Central memory CD8-positive, alpha-beta T cell (primary cell): ENCODE measurements around the gene NPSR1.
"Not testable (repeated sequence)": the region's sequence is repeated elsewhere in the genome, so short reads cannot be mapped to it uniquely, and the experiment has no call there.

Experiments used
- ATAC-seq: fragments of 150-1000 bp; cut with Tn5 transposase; replicated peaks from 2 replicates; pipeline ENCODE4 v1.10.0; 2022; ENCODE audit warnings: mild to moderate bottlenecking, moderate FRiP score, moderate number of reproducible peaks; ENCODE audit not compliant: poor library complexity, severe bottlenecking; ENCODE audit errors: extremely low read depth
- DNase-seq, 2 donors: peaks; one replicate each; pipeline ENCODE4 v3.0.0; 2021; ENCODE audit warnings: low spot score in 2 of 2
- H3K27ac Mint-ChIP-seq: one replicate; pipeline ENCODE4 v1.8.0; 2022; ENCODE audit warnings: low read depth, mild to moderate bottlenecking, moderate library complexity, mixed read lengths
- H3K27me3 Mint-ChIP-seq: one replicate; pipeline ENCODE4 v1.8.0; 2022; ENCODE audit warnings: mixed read lengths
- H3K36me3 Mint-ChIP-seq: one replicate; pipeline ENCODE4 v1.8.0; 2022; ENCODE audit warnings: mild to moderate bottlenecking, moderate library complexity, mixed read lengths; ENCODE audit not compliant: insufficient read depth
- H3K4me1 Mint-ChIP-seq: one replicate; pipeline ENCODE4 v1.8.0; 2022; ENCODE audit warnings: mixed read lengths
- H3K4me3 Mint-ChIP-seq: one replicate; pipeline ENCODE4 v1.8.0; 2022; ENCODE audit warnings: mild to moderate bottlenecking, moderate library complexity, mixed read lengths
- H3K9me3 Mint-ChIP-seq: one replicate; pipeline ENCODE4 v1.8.0; 2022; ENCODE audit warnings: mixed read lengths

NPSR1 gene

GRCh38 chr7:34657632-34658268 is at the start of gene NPSR1:
NPSR1 (plus strand) TSS chr7:34658218; CDS start chr7:34658413, 195 bp downstream.
- Mint-ChIP-seq H3K4me1 (no peaks in the 10 kb centered on the region), H3K27ac (no peak within 1 kb of the TSS), H3K9me3 (peaks cover 11% of the 10 kb centered on the region), H3K36me3 (no peaks in the 10 kb centered on the region), H3K4me3 (no peak within 1 kb of the TSS), H3K27me3 (peaks cover 22% of the 10 kb centered on the region)
- ATAC-seq (no peak), DNase-seq (no peak)

GRCh38 chr7:34612661-34613060 is 45.4 kb upstream of the NPSR1 start:
- Mint-ChIP-seq H3K9me3 (peaks cover 14% of the 10 kb centered on the region), H3K36me3 (no peaks in the 10 kb centered on the region), H3K4me3 (no peak overlapping the region), H3K27ac (no peak overlapping the region), H3K27me3 (peaks cover 8% of the 10 kb centered on the region), H3K4me1 (no peaks in the 10 kb centered on the region)
- DNase-seq (no peak), ATAC-seq (no peak)

DNA sequence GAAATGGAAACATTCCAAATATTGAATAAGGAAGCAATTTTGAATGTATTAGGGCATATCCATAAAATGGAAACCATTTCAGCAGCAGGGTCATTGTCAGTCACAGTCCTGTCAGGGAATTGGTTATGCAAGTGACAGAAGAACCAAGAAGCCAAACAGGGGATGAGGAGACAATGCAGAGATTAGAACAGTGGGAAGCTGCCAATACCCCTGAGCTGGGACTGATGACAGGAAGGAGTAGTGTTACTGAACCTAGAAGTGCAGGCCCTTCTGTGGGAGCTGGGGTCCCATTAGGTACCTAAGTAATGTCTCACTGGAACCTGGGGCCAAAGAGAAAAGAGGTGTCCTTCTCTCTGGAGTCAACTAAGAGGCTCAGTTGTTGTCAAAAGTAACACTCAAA is 37.6 kb upstream of the NPSR1 start:
- no peaks in the 10 kb centered on the region for H3K36me3 Mint-ChIP-seq
- no peak overlapping the region for H3K4me3 Mint-ChIP-seq
- H3K27me3 Mint-ChIP-seq = no peaks in the 10 kb centered on the region
- ATAC-seq (no peak), DNase-seq (no peak)
- H3K9me3 Mint-ChIP-seq = peaks cover 6% of the 10 kb centered on the region
- H3K4me1 Mint-ChIP-seq = no peaks in the 10 kb centered on the region
- H3K27ac Mint-ChIP-seq = no peak overlapping the region

DNA sequence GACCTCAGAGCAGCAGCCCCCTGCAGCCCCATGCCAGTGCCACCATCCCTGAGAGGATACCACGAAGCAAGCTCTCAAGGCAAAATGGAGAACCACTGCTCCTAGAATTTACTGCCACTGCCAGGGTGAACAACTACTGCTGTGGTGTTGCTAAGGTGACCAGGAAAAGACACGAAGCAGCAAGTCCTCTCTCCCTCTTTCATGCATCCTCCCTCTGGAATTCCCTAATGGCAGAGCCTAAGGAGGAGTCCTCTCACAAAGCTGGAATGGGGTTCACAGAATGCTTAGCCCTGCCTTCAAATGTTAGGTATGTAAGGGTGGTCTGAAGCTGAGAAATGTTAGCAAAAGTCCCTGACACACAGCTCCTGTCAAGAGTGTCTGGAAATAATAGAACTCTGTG is 35.8 kb upstream of the NPSR1 start:
- Mint-ChIP-seq H3K9me3 (peaks cover 6% of the 10 kb centered on the region), H3K36me3 (no peaks in the 10 kb centered on the region)
- no peak for DNase-seq

DNA sequence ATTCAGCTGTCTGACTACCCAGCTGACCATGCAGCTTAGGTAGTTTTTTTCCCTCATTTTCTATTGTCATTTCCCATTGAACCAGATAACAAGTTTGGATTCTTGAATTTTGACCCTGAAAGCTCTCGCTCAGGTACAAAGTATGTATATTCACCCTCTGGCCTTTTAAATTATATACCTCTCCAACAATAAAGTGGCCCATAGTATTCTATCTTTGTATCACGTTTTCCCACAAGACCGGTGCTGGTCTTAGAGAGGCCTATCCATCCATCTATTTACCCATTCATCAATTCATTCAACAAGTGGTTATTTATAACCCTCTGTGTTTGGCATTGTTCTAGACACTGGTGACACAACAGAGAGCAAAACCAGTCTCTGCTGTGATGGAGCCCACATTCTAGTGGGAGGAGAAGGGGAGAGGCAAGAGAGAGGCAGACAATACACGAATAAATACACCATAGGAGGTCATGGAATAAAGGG is 35.2 kb upstream of the NPSR1 start:
- no peaks in the 10 kb centered on the region for H3K27me3 Mint-ChIP-seq
- peaks cover 6% of the 10 kb centered on the region for H3K9me3 Mint-ChIP-seq
- no peaks in the 10 kb centered on the region for H3K4me1 Mint-ChIP-seq
- no peaks in the 10 kb centered on the region for H3K36me3 Mint-ChIP-seq
- no peak overlapping the region for H3K27ac Mint-ChIP-seq
- ATAC-seq (no peak), DNase-seq (no peak)
- no peak overlapping the region for H3K4me3 Mint-ChIP-seq

More for the DNA sequence above, 35.8 kb upstream of the NPSR1 start:
- no peak for ATAC-seq
- Mint-ChIP-seq H3K4me3 (no peak overlapping the region), H3K27me3 (no peaks in the 10 kb centered on the region), H3K27ac (no peak overlapping the region), H3K4me1 (no peaks in the 10 kb centered on the region)

GRCh38 chr7:34628618-34629017 is 29.4 kb upstream of the NPSR1 start:
- H3K4me1 Mint-ChIP-seq, ATAC-seq, H3K27ac Mint-ChIP-seq, H3K4me3 Mint-ChIP-seq, H3K9me3 Mint-ChIP-seq, H3K36me3 Mint-ChIP-seq, H3K27me3 Mint-ChIP-seq, DNase-seq: not testable (repeated sequence)

- Mint-ChIP-seq H3K4me3 (no peak overlapping the region), H3K27ac (no peak overlapping the region), H3K4me1 (no peaks in the 10 kb centered on the region), H3K27me3 (no peaks in the 10 kb centered on the region), H3K36me3 (no peaks in the 10 kb centered on the region), H3K9me3 (peaks cover 11% of the 10 kb centered on the region)
- ATAC-seq (no peak), DNase-seq (no peak)
These were observed 5.2 kb upstream of the NPSR1 start for GRCh38 chr7:34652809-34653208.

DNA sequence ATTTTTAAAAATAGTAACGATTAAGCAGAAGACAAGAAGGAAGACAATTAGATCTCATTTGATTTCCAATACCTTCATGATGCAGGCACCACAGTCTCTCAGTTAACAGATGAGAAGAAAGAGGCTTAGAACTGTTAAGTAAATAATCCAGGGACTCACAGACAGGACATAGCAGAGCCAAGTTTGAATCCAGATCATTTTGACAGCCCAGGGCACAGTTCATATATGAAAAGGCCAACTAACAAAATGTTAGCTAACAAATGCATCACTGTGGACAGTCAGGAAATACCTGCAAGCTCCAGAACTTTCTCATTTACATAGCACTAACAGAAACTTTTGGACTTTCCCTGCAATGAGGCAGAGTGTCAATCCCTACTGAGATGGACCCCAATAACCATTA is 4.2 kb upstream of the NPSR1 start:
- no peaks in the 10 kb centered on the region for H3K4me1 Mint-ChIP-seq
- DNase-seq = no peak
- no peaks in the 10 kb centered on the region for H3K36me3 Mint-ChIP-seq
- no peak overlapping the region for H3K4me3 Mint-ChIP-seq
- no peak overlapping the region for H3K27ac Mint-ChIP-seq
- peaks cover 11% of the 10 kb centered on the region for H3K9me3 Mint-ChIP-seq
- no peak for ATAC-seq
- no peaks in the 10 kb centered on the region for H3K27me3 Mint-ChIP-seq

- no peaks in the 10 kb centered on the region for H3K27me3 Mint-ChIP-seq
- no peak for ATAC-seq
- H3K36me3 Mint-ChIP-seq = no peaks in the 10 kb centered on the region
- peaks cover 11% of the 10 kb centered on the region for H3K9me3 Mint-ChIP-seq
- no peak overlapping the region for H3K4me3 Mint-ChIP-seq
- no peak overlapping the region for H3K27ac Mint-ChIP-seq
- DNase-seq = no peak
- no peaks in the 10 kb centered on the region for H3K4me1 Mint-ChIP-seq
These were observed 2.6 kb upstream of the NPSR1 start for GRCh38 chr7:34655384-34655783.

- Mint-ChIP-seq H3K36me3 (no peaks in the 10 kb centered on the region), H3K4me3 (no peak overlapping the region)
- DNase-seq = no peak
These were observed 2.0 kb upstream of the NPSR1 start for GRCh38 chr7:34656041-34656440.

DNA sequence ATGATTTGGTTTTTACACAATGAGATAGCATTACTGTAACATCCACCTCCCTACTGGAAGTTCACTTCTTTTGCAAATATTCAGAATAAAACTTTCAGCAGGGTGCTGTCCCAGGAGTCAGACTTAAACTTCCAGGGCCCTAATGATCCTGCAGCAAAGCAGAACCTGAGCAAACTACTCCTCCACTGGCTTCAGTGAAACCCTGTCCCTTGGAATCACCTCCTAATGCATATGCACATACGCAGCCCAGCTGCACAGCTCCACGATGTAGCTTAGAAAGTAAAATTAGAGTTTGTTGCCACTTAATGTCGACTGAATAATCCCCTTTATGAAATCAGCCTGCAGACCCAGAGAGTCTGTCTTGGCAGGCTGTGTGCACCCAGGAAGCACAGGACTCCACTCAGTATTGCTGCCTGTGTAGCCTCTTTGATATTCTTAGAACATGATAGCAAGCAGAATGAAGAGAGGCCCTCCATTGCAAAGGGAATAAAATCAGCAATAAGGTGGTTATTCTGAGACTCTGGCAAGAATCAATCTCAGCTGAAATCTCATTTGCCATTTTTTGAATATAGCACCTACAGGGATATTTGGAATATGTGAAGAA is 1.6 kb downstream of the NPSR1 start:
- no peak for DNase-seq
- peaks cover 38% of the 10 kb centered on the region for H3K27me3 Mint-ChIP-seq
- H3K4me3 Mint-ChIP-seq = no peak overlapping the region
- no peak for ATAC-seq
- no peaks in the 10 kb centered on the region for H3K36me3 Mint-ChIP-seq
- no peak overlapping the region for H3K27ac Mint-ChIP-seq
- peaks cover 7% of the 10 kb centered on the region for H3K9me3 Mint-ChIP-seq
- H3K4me1 Mint-ChIP-seq = no peaks in the 10 kb centered on the region

More at GRCh38 chr7:34656041-34656440, 2.0 kb upstream of the NPSR1 start:
- Mint-ChIP-seq H3K4me1 (no peaks in the 10 kb centered on the region), H3K27me3 (peaks cover 5% of the 10 kb centered on the region), H3K27ac (no peak overlapping the region), H3K9me3 (peaks cover 11% of the 10 kb centered on the region)
- no peak for ATAC-seq

GRCh38 chr7:34662058-34662708 is 4.2 kb downstream of the NPSR1 start:
- no peak overlapping the region for H3K27ac Mint-ChIP-seq
- DNase-seq (no peak), ATAC-seq (no peak)
- no peaks in the 10 kb centered on the region for H3K4me1 Mint-ChIP-seq
- peaks cover 38% of the 10 kb centered on the region for H3K27me3 Mint-ChIP-seq
- no peak overlapping the region for H3K4me3 Mint-ChIP-seq
- no peaks in the 10 kb centered on the region for H3K9me3 Mint-ChIP-seq
- no peaks in the 10 kb centered on the region for H3K36me3 Mint-ChIP-seq

- Mint-ChIP-seq H3K4me1 (no peaks in the 10 kb centered on the region), H3K9me3 (no peaks in the 10 kb centered on the region), H3K4me3 (no peak overlapping the region), H3K27me3 (peaks cover 38% of the 10 kb centered on the region), H3K36me3 (no peaks in the 10 kb centered on the region), H3K27ac (no peak overlapping the region)
- DNase-seq = no peak
- ATAC-seq = no peak
These were observed 6.7 kb downstream of the NPSR1 start for GRCh38 chr7:34664755-34665154.
